ES-I3 (cell line): ENCODE results near the gene PRSS50.

ENCODE experiments used
- H3K36me3 ChIP-seq: 2 replicates; pipeline ENCODE4 v1.6.1; 2013; ENCODE audit warnings: mild to moderate bottlenecking, low read length, control low read depth, moderate library complexity; ENCODE audit not compliant: insufficient read depth
- H3K4me1 ChIP-seq: 2 replicates; pipeline ENCODE4 v1.6.1; 2013; ENCODE audit warnings: mild to moderate bottlenecking, control low read depth, low read length; ENCODE audit not compliant: insufficient read depth
- H3K9ac ChIP-seq: 2 replicates; pipeline ENCODE4 v1.6.1; 2013; ENCODE audit warnings: low read depth, mild to moderate bottlenecking, low read length, moderate library complexity
- H3K9me3 ChIP-seq: 2 replicates; pipeline ENCODE4 v1.6.1; 2013; ENCODE audit warnings: mild to moderate bottlenecking, low read length, moderate library complexity; ENCODE audit not compliant: control insufficient read depth, insufficient read depth

The PRSS50 gene

DNA sequence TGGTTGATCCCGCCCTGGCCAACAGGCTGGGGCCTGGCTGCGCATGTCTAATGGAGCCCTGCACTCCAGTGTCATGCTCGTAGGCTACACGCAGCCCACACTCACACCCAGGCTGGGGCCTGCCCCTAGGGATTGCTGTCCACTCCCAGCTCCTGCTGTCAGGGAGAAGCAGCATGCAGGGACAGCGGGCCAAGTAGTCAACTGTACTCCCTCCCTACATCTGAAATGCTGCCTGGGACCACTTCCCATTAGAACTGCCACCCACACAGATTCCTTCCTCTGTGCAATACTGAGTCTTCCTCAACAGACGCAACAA lies 40.3 kb downstream of the PRSS50 start:
- Histone ChIP-seq H3K9me3 (no peaks in the 10 kb centered on the region), H3K36me3 (no peaks in the 10 kb centered on the region), H3K4me1 (peaks cover 5% of the 10 kb centered on the region; the same call in 1 of the 2 replicates), H3K9ac (no peak overlapping the region)

DNA sequence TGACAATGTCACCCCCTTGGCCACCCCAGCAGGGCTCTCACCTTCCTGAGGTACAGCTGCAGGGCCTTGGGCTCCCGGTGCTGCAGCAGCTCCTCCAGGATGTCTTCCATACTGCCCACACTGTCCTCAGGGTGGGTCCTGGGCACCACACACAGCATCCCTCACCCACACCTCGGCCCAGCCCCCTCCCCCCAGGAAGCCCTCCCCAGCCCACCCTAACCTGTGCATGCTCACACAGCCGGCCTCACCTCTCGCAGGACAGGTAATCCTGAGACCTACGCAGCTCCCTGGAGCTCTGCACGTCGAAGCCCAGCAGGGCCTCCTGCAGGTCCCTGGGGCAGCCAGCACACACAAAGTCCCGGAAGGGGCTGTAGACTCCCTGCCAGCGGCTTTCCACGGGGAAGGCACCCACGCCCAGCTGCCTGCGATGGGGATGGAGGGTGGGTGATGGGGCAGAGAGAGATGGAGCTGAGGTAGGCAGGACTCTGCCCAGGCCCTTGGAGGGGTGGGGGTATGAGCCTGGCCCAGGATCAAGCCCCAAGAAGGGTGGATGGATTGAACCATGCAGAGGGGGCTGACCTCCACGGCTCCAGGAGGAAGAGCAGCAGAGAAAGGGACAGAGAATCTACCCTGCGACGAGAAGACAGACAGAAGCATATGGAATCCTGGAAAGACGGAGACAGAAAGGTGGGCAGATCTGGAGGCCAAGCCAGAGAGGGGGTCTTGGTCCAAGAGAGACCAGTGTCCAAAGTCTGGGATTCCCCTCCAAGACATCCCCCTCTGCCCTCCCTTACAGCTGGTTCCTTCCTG lies 40.9 kb downstream of the PRSS50 start:
- no peaks in the 10 kb centered on the region for H3K36me3 ChIP-seq
- no peaks in the 10 kb centered on the region for H3K9me3 ChIP-seq
- peaks cover 5% of the 10 kb centered on the region; the same call in 1 of the 2 replicates for H3K4me1 ChIP-seq
- no peak overlapping the region for H3K9ac ChIP-seq

DNA sequence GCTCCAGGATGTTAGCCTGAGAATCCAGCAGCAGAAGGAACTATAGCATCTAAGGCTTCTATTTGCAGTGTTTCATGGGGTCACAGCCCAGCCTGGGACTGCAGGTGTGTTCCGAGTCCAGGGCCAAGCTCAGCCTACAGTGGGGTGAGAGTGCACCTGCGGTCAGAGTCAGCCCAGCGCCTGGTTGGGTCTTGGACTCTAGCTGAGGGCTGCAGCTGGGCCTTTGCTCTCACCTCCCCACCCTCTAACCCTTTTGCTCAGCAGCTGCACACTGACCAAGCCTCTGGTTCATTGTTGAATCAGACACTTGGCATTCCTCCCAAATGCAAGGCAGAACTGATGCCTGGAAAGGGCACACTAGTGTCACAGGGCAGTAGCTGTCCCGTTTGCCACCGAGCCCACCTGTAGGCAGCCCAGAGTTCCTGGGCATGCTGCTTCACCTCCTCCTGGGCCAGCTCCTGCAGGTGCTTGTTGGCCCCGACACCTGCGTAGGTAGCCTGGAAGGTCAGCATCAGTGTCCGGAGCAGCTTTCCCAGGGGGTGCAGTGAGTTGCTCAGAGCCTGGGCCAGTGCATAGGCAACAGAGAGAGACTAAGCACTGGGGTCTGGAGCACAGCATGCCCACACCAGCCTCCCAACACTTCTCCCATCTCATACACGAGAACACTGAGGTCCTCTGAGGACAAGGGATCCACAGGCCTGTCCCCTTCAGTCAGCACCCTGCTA lies 41.7 kb downstream of the PRSS50 start:
- no peak overlapping the region for H3K9ac ChIP-seq
- no peaks in the 10 kb centered on the region for H3K9me3 ChIP-seq
- no peaks in the 10 kb centered on the region for H3K36me3 ChIP-seq
- peaks cover 5% of the 10 kb centered on the region; the same call in 1 of the 2 replicates for H3K4me1 ChIP-seq

DNA sequence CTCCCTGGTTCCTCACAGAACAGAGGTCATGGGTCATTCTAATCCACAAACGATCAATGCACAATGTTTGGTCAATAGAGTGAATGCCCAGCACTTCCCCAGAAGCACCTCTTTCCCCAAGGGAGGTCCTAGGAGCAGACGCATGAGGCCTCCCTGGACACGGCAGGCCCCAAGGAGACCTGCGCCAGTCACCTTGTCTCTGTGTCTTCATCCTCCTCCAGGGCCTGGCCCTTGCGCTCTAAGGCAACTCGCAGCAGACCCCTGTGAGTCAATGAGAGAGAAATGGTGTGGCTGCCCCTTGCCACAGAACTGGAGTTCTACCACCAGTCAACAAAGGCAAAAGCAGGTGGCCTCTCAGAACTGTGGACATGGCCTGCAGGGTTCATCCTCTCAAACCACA lies 42.2 kb downstream of the PRSS50 start:
- Histone ChIP-seq H3K4me1 (peaks cover 5% of the 10 kb centered on the region; the same call in 1 of the 2 replicates), H3K9me3 (no peaks in the 10 kb centered on the region), H3K9ac (no peak overlapping the region), H3K36me3 (no peaks in the 10 kb centered on the region)

DNA sequence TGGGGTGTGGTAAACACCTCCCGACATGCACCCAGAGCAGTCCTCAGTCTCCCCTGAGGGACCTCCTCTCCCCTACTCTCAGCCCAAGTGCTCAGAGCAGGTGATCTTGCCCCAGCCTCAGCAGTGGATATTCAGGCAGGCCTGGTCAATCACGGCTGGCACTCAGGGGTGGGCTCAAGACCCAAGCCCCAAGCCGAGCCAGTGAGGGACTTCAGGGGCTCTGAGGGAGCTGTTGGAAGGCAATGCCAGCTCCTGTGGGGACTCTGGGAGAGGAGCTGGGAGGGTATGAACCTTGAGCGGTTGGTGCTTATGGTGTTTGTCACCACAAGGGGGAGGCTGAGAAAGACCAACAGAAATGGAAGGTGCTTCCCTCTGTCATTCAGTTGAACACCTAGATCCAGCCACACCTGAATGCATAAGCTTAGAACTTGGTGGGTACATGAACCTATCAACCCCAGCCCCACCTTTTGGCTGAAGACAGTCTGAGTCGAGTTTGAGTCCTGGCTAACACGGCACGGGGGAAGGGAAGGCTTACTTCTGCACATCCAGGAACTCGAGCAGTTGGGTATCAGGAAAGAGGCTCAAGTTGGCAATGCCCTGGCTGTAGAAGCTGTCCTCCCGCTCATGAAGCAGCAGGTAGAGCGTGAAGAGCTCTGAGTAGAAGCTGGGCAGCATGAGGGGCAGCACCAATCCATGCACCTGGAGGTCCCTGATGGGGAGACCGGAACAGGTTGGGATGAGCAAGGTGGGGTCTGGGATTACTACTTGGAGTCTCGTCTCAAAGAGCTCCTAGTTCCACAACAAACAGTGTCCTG lies 43.4 kb downstream of the PRSS50 start:
- Histone ChIP-seq H3K4me1 (peaks cover 5% of the 10 kb centered on the region; the same call in 1 of the 2 replicates), H3K36me3 (no peaks in the 10 kb centered on the region), H3K9me3 (no peaks in the 10 kb centered on the region), H3K9ac (no peak overlapping the region)

DNA sequence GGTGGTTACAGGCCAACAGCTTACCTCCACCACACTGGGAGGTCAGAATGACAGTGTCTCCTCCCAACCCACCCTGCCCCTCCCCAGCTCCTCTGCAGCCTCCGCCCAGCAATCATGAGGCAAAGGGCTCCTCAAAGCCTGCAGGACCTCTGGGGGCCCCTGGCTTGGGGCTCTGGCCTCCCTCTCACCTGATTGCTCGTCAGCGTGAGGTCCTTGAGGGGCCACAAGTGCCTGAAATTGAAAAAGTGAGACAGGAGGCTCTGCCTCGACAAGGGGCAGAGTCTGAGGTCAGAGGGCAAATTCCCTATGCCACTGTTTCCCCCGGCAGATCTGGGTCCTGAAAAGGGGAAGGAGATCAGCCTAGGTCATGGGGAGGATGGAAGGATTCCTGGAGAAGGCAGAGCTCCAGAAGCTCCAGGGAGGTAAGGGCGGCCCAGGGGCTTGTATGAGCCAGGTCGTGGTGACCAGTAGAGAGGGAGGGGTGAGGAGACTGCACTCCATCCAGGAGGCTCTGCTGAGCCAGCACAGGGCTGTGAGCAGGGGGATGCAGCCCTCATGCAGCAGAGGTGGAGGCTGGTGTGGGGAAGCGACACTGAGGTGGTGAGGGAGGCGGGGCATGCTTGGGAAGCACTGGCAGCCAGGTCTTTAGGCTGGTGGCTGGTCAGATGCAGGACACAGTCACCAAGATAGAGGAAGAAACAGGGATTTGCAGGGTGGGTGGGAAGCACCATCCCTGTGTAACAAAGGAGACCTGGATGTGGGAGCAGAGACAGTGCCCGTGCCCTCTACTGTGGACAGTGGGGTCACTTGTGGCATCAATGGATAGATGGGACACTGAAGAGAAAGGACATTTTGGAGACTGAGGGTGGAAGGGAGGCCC lies 44.3 kb downstream of the PRSS50 start:
- Histone ChIP-seq H3K9ac (no peak overlapping the region), H3K36me3 (no peaks in the 10 kb centered on the region), H3K4me1 (peaks cover 5% of the 10 kb centered on the region; the same call in 1 of the 2 replicates)

DNA sequence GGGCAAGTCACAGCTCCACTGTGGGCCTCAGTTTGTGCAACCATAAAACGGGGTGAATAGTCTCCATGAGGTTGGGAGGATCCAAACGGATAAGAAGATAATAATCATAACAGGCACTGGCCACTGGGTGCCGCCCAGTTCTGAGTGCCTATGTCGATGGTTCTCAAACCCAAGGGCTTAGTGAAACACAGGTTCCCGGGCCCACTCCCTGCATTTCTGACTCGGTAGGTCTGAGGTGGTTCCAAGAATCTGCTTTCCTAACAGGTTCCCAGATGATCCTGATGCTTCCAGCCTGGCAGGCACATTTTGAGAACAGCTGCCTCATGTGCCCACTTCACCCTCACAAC lies 45.3 kb downstream of the PRSS50 start:
- Histone ChIP-seq H3K9me3 (no peaks in the 10 kb centered on the region), H3K36me3 (no peaks in the 10 kb centered on the region), H3K4me1 (peaks cover 5% of the 10 kb centered on the region; the same call in 1 of the 2 replicates), H3K9ac (no peak overlapping the region)

More for the DNA sequence above, 44.3 kb downstream of the PRSS50 start:
- H3K9me3 ChIP-seq, result no peaks in the 10 kb centered on the region

DNA sequence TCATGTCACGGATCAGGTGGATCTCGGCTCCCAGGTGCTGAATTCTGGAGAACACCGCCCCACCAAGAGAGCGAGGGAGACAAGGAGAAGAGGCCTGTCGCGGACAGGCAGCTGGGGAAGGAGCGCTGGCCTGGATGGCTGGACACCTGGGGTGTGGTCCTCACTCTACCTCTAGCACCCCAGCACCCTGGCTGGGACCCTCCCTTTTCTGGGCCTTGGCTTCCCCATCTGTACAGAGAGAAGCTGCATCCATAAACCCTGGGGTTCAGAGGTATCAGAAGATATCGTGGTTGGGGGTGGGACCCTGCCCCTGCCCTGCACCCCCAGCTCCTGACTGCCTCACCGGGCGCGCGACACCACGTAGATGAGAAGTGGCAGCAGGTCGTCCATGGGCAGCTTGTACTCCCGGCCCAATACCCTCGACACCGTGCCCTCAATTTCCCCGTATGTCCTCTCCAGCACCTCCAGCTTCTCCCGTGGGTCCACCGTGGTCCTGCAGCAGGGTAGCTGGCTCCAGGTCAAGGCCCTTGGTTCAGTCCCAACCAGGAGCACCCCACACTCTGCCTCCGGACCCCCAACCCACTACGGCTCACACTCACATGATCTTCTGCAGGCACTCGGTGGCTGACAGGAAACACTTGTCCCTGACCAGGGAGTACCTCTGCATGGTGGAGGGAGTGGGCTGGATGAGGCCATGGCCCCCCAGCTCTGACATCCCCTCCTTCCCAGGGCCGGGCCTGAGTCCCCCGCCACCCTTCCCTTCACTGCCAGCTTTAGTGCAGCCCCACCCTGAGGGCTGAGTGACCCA lies 45.9 kb downstream of the PRSS50 start:
- no peak overlapping the region for H3K9ac ChIP-seq
- H3K4me1 ChIP-seq, result no peaks in the 10 kb centered on the region; the same call in 1 of the 2 replicates
- H3K36me3 ChIP-seq, result no peaks in the 10 kb centered on the region
- H3K9me3 ChIP-seq, result no peaks in the 10 kb centered on the region

DNA sequence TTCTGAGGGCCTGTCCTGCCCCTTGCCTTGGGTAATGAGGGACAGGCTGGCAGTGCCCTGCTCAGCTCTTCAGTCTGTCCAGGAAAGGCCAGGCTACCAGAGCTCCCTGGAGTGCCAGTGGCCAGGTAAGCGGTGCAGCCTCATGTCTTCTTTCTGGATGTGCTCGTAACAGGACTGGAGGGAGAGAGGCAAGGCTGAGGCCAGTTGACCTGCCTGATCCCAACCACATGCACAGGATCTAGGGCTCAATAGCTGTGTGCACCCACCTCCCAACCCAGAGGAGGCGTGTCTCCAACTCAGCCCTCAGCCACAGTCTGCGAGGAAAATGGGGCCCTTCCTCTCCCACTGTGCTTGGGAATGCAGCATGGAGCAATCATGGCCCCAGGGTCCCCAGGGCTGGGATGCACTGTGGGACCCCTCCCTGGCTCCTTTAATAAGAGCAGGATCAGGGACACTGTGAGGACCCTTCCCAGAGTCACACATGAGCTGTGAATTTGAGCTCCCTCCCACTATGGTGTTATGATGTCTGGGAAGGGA lies 46.7 kb downstream of the PRSS50 start:
- H3K9me3 ChIP-seq, result no peaks in the 10 kb centered on the region
- no peaks in the 10 kb centered on the region for H3K36me3 ChIP-seq
- H3K4me1 ChIP-seq, result no peaks in the 10 kb centered on the region
- H3K9ac ChIP-seq, result no peak overlapping the region

DNA sequence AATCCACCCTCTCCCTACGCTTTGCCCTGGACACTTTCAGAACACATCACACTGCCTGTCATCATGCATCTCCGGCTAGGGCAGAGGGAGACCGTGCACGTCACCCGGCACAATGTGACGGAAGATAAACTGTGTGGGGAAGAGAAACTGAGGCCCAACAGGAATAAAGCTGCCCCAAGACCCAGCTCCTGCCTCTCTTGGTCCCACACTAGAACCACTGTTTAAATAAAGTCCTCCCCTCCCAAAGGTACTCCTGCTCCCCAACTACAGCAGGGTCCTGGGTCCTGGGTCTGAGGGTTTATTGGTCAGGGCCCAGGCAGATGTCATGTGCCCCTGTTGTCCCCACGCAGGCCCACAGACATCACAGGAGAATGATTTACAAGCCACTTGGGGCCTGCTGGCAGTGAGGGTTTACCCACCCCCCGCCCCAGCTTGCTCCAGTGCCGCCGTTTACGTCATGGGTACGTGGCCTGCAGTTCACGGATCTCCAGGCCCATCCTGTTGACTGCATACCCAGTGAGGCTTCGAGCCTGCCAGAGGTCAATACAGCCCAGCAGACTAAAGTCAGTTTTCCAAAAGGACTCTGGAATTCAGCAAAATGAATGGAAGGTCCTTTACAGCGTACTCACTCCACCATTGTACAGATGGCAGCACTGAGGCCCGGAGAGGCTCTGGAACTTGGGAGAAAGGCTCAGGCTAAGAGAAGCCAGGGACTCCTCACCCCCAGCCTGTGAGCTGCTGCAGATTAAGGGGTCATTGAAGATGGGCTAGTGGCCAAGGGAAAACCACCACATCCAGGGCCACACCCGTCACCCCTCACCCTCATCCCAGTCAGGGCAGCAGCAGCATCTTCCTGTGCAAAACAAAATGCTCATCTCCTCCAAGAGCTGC lies 47.4 kb downstream of the PRSS50 start:
- H3K36me3 ChIP-seq, result no peaks in the 10 kb centered on the region
- H3K9ac ChIP-seq, result no peak overlapping the region
- no peaks in the 10 kb centered on the region for H3K9me3 ChIP-seq
- no peaks in the 10 kb centered on the region for H3K4me1 ChIP-seq

DNA sequence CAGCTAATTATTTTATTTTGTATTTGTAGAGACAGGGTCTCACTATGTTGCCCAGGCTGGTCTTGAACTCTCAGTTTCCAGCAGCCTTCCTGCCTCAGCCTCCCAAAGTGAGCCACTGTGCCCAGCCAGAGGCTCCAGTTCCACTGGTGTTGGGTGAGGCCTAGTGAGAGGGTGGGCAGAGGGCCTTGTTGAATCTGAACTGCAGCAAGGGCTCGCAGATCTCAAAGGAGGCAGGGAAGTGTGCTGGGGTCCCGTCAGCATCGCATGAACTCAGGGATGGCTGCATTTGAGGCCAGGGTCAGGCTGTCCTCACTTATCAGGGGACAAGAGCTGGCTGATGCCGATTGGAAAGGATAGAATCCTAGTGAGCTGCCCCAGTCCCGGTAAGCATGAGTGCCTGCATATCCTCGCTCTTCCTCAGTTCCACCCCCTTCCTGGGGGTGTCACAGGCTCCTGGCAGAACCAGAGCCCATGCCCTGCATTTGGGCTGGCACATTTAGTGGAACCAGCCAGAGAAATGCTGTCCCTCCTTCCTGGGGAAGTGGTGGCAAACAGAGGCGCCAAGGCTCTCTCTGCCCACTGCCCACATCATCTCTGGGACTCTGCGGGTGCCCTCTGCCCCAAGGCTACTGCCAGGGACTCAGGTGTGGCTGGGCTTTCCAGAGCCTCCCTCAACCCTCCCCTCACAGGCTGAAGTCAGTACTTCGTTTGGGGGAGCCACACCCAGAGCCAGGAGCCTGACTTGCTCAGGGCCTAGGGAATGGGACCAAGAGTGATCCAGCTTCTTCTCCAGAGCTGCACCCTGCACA lies 48.3 kb downstream of the PRSS50 start:
- Histone ChIP-seq H3K36me3 (no peaks in the 10 kb centered on the region), H3K9ac (no peak overlapping the region), H3K9me3 (no peaks in the 10 kb centered on the region), H3K4me1 (no peaks in the 10 kb centered on the region)

DNA sequence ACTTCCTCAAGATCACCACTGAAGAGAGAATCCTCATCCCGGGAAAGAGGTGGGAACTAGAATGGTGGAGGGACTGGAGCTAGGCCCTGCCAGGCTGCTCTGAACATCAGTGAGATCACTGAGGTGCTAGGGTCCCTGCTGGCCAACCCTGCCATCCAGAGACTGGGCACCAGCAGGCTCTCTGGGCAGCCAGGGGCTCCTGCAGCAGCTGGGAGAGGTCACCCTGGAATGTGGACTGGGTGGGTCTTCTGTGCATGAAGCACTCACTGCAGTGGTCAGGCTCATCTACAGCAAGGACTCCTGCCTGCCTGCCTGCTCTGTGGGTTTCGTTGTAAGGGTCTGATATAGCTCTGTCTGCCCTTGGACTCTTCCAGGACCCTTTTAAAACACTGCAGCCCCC lies 49.1 kb downstream of the PRSS50 start:
- no peak overlapping the region for H3K9ac ChIP-seq
- H3K4me1 ChIP-seq, result no peaks in the 10 kb centered on the region
- H3K36me3 ChIP-seq, result no peaks in the 10 kb centered on the region
- H3K9me3 ChIP-seq, result no peaks in the 10 kb centered on the region
